Neural cell (in vitro differentiated cells): ENCODE data around the gene BPIFB6. TPM values are rescaled to one million over a fixed set of nuclear protein-coding genes. Genes with fewer than 3 reads are reported as not detected.

Source experiments
- H2AFZ ChIP-seq: fragments of 200-600, 300-800 bp; sonication (generic), shearing (Covaris generic); 2 replicates; pipeline ENCODE4 v1.6.0; 2014; ENCODE audit warnings: low read depth, mild to moderate bottlenecking, antibody characterized with exemption, low read length, moderate library complexity
- H3F3A ChIP-seq: fragments of 200-600 bp; shearing (Covaris generic); 2 replicates; pipeline ENCODE4 v1.6.1; 2016; ENCODE audit warnings: mild to moderate bottlenecking, moderate library complexity, mixed read lengths, antibody characterized with exemption, low read length; ENCODE audit not compliant: insufficient read depth, poor library complexity, severe bottlenecking
- H3K27ac ChIP-seq: fragments of 200-600, 300-800 bp; sonication (generic), shearing (Covaris generic); 2 replicates; pipeline ENCODE4 v1.5.1; 2014; ENCODE audit warnings: mild to moderate bottlenecking, low read length, moderate library complexity
- H3K27me3 ChIP-seq: fragments of 300-800, 200-600 bp; sonication (generic), shearing (Covaris generic); 2 replicates; pipeline ENCODE4 v1.6.0; 2014; ENCODE audit warnings: mild to moderate bottlenecking, low read depth, low read length, moderate library complexity; ENCODE audit not compliant: insufficient read depth
- H3K36me3 ChIP-seq: fragments of 300-800, 200-600 bp; sonication (generic), shearing (Covaris generic); 2 replicates; pipeline ENCODE4 v1.5.1; 2014; ENCODE audit warnings: mild to moderate bottlenecking, antibody characterized with exemption, low read length, moderate library complexity; ENCODE audit not compliant: insufficient read depth
- H3K4me2 ChIP-seq: fragments of 300-800, 200-600 bp; sonication (generic), shearing (Covaris generic); 2 replicates; pipeline ENCODE4 v1.6.0; 2014; ENCODE audit warnings: mild to moderate bottlenecking, low read length
- H3K4me3 ChIP-seq: fragments of 300-800, 200-600 bp; sonication (generic), shearing (Covaris generic); 2 replicates; pipeline ENCODE4 v1.5.1; 2014; ENCODE audit warnings: mild to moderate bottlenecking, low read length, moderate library complexity
- H3K79me2 ChIP-seq: fragments of 200-600 bp; shearing (Covaris generic); replicated peaks from 2 replicates; pipeline ENCODE4 v1.6.0; 2014; ENCODE audit warnings: mild to moderate bottlenecking, low read length, moderate library complexity; ENCODE audit not compliant: insufficient read depth
- H3K9ac ChIP-seq: fragments of 300-800, 200-600 bp; sonication (generic), shearing (Covaris generic); 2 replicates; pipeline ENCODE4 v1.6.1; 2016; ENCODE audit warnings: mild to moderate bottlenecking, low read length, mixed read lengths
- H3K9me2 ChIP-seq: fragments of 200-600 bp; shearing (Covaris generic); 2 replicates; pipeline ENCODE4 v1.6.1; 2016; ENCODE audit warnings: mild to moderate bottlenecking, low read length, mixed read lengths; ENCODE audit not compliant: insufficient read depth
- H3K9me3 ChIP-seq: fragments of 200-600, 300-800 bp; sonication (generic), shearing (Covaris generic); 2 replicates; pipeline ENCODE4 v1.6.1; 2016; ENCODE audit warnings: mild to moderate bottlenecking, mixed run types, low read length, moderate library complexity, mixed read lengths
- H4K20me1 ChIP-seq: fragments of 200-600 bp; shearing (Covaris generic); 2 replicates; pipeline ENCODE4 v1.6.1; 2016; ENCODE audit warnings: mild to moderate bottlenecking, mixed run types; ENCODE audit not compliant: insufficient read depth
- EP300 ChIP-seq: fragments of 450-650 bp; conservative IDR thresholded peaks from 2 replicates; pipeline ENCODE4 v1.6.1; 2014; ENCODE audit warnings: antibody characterized with exemption, mild to moderate bottlenecking, moderate library complexity; ENCODE audit not compliant: poor library complexity, severe bottlenecking
- EZH2 ChIP-seq: fragments of 200-600, 300-800 bp; shearing (Covaris generic), sonication (generic); IDR thresholded peaks from 2 replicates; pipeline ENCODE4 v1.6.1; 2014; ENCODE audit warnings: antibody characterized with exemption, low read length, borderline replicate concordance, mild to moderate bottlenecking; ENCODE audit not compliant: insufficient read depth, poor library complexity, severe bottlenecking
- MXI1 ChIP-seq: fragments of 450-650 bp; conservative IDR thresholded peaks from 2 replicates; pipeline ENCODE4 v1.6.1; 2014; ENCODE audit warnings: antibody characterized with exemption, mild to moderate bottlenecking; ENCODE audit not compliant: poor library complexity, severe bottlenecking
- POLR2AphosphoS5 ChIP-seq: IDR thresholded peaks from 2 replicates; pipeline ENCODE4 v1.6.1; 2012
- RAD21 ChIP-seq: fragments of 450-650 bp; conservative IDR thresholded peaks from 2 replicates; pipeline ENCODE4 v1.6.1; 2014; ENCODE audit warnings: antibody characterized with exemption, mild to moderate bottlenecking, moderate library complexity
- SMC3 ChIP-seq: fragments of 450-650 bp; conservative IDR thresholded peaks from 2 replicates; pipeline ENCODE4 v1.6.1; 2014; ENCODE audit warnings: antibody characterized with exemption, mild to moderate bottlenecking, moderate library complexity; ENCODE audit not compliant: poor library complexity
- TAF1 ChIP-seq: IDR thresholded peaks from 2 replicates; pipeline ENCODE4 v1.6.1; 2012; ENCODE audit warnings: low read depth
- polyA plus RNA-seq: library from polyadenylated mRNA; depleted of rRNA; stranded (reverse); fragments of >200 nt; gene quantifications from 2 replicates; pipeline ENCODE4 v1.2.3, GENCODE V29; 2014
- TF ChIP-seq, protein P1 (sequence below): fragments of 450-650 bp; IDR thresholded peaks from 2 replicates; pipeline ENCODE4 v1.5.1; 2014; ENCODE audit warnings: antibody characterized with exemption, mild to moderate bottlenecking, moderate library complexity; ENCODE audit not compliant: poor library complexity, severe bottlenecking
- TF ChIP-seq, protein P2 (sequence below): IDR thresholded peaks from 2 replicates; pipeline ENCODE4 v1.6.1; 2012; ENCODE audit warnings: borderline replicate concordance

Gene BPIFB6
- polyA plus RNA-seq, 1 donor from 2014 or later, result not detected

DNA sequence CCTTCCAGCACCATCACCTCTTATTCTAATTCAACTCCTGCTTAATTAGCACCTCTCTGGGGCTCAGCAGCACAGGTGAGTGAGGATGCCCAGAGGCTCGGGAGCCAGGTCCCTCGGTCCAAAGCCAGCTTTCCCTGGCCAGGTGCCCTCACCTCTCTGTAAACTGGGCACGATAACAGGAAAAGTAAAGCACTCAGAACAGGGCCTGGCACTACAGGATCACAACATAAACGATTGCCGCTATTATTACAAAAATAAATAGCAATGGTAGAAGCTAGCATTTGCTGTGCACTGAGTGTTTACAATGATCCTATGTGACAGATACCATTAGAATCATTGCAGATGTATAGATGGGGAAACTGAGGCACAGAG lies 21.3 kb upstream of the BPIFB6 start:
- no peak overlapping the region for H2AFZ ChIP-seq
- peaks cover 3% of the 10 kb centered on the region for H3K9me3 ChIP-seq
- TF ChIP-seq, protein P1, sequence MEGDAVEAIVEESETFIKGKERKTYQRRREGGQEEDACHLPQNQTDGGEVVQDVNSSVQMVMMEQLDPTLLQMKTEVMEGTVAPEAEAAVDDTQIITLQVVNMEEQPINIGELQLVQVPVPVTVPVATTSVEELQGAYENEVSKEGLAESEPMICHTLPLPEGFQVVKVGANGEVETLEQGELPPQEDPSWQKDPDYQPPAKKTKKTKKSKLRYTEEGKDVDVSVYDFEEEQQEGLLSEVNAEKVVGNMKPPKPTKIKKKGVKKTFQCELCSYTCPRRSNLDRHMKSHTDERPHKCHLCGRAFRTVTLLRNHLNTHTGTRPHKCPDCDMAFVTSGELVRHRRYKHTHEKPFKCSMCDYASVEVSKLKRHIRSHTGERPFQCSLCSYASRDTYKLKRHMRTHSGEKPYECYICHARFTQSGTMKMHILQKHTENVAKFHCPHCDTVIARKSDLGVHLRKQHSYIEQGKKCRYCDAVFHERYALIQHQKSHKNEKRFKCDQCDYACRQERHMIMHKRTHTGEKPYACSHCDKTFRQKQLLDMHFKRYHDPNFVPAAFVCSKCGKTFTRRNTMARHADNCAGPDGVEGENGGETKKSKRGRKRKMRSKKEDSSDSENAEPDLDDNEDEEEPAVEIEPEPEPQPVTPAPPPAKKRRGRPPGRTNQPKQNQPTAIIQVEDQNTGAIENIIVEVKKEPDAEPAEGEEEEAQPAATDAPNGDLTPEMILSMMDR, result no peak
- TF ChIP-seq EZH2 (no peak), POLR2AphosphoS5 (no peak), EP300 (no peak), SMC3 (no peak), RAD21 (no peak), TAF1 (no peak), MXI1 (no peak)
- TF ChIP-seq, protein P2, sequence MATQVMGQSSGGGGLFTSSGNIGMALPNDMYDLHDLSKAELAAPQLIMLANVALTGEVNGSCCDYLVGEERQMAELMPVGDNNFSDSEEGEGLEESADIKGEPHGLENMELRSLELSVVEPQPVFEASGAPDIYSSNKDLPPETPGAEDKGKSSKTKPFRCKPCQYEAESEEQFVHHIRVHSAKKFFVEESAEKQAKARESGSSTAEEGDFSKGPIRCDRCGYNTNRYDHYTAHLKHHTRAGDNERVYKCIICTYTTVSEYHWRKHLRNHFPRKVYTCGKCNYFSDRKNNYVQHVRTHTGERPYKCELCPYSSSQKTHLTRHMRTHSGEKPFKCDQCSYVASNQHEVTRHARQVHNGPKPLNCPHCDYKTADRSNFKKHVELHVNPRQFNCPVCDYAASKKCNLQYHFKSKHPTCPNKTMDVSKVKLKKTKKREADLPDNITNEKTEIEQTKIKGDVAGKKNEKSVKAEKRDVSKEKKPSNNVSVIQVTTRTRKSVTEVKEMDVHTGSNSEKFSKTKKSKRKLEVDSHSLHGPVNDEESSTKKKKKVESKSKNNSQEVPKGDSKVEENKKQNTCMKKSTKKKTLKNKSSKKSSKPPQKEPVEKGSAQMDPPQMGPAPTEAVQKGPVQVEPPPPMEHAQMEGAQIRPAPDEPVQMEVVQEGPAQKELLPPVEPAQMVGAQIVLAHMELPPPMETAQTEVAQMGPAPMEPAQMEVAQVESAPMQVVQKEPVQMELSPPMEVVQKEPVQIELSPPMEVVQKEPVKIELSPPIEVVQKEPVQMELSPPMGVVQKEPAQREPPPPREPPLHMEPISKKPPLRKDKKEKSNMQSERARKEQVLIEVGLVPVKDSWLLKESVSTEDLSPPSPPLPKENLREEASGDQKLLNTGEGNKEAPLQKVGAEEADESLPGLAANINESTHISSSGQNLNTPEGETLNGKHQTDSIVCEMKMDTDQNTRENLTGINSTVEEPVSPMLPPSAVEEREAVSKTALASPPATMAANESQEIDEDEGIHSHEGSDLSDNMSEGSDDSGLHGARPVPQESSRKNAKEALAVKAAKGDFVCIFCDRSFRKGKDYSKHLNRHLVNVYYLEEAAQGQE, result no peak
- no peak overlapping the region for H3K4me2 ChIP-seq
- H3K79me2 ChIP-seq, result no peaks in the 10 kb centered on the region
- H3K4me3 ChIP-seq, result no peak overlapping the region
- no peaks in the 10 kb centered on the region for H3K36me3 ChIP-seq
- no peaks in the 10 kb centered on the region for H4K20me1 ChIP-seq
- H3K27ac ChIP-seq, result no peak overlapping the region
- H3F3A ChIP-seq, result no peaks in the 10 kb centered on the region
- no peaks in the 10 kb centered on the region for H3K27me3 ChIP-seq
- H3K9ac ChIP-seq, result no peak overlapping the region
- no peaks in the 10 kb centered on the region for H3K9me2 ChIP-seq

DNA sequence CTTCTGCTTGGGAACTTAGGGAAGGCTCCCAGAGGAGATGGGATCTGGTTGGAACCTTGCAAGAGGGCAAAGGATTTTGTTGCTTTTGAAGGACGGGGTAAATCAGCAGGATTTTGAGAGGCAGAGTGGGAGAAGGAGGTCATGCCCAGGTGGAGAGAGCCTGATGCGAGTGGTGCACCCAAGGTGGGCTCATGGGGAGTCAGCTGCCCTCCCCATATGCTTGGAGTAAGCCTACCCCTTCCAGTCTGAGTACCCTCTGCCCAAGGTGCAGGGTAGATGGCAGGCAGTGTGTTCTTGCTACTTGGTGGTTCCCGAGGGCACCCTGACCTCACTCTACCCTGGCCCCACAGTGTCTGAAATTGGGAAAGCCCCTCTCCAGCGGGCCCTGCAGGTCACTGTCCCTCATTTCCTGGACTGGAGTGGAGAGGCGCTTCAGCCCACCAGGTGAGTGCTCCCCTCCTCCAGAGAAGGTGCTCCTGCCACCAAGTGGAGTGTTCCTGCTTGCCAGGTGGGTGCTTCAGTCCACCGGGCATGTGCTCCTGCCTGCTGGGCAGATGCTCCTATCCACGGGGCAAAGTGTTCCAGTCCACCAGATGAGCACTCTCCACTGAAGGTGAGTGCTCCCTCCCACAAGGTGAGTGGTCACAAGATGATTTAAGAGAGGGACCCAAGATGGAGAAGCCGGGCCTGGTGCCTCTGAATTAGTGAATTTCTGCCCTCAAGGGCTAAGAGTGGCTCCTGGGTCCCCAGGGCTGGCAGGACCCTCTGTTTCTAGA lies 20.6 kb upstream of the BPIFB6 start:
- Histone ChIP-seq H3K9me3 (no peaks in the 10 kb centered on the region), H3K79me2 (no peaks in the 10 kb centered on the region), H3K9ac (no peak overlapping the region), H3K4me3 (no peak overlapping the region), H2AFZ (no peak overlapping the region), H3K27ac (no peak overlapping the region), H3K27me3 (no peaks in the 10 kb centered on the region), H3K9me2 (no peaks in the 10 kb centered on the region), H3K4me2 (no peak overlapping the region), H4K20me1 (no peaks in the 10 kb centered on the region), H3K36me3 (no peaks in the 10 kb centered on the region), H3F3A (no peaks in the 10 kb centered on the region)
- TF ChIP-seq EP300 (no peak), RAD21 (no peak), EZH2 (no peak), MXI1 (no peak), SMC3 (no peak), TAF1 (no peak), POLR2AphosphoS5 (no peak)
- TF ChIP-seq, protein P1, result no peak
- TF ChIP-seq, protein P2, result no peak
